GM18909 (cell line): Measurements from ENCODE around the gene RPN2.

Experiments used
- ATAC-seq: cut with Tn5 transposase; IDR thresholded peaks from one replicate; pipeline ENCODE4 v1.9.1; 2021; ENCODE audit warnings: mild to moderate bottlenecking; ENCODE audit not compliant: unreplicated experiment, poor library complexity

Gene RPN2

GRCh38 chr20:37261714-37262113, 82.6 kb downstream of the RPN2 start, which contains the start of gene GHRH:
TSS of gene GHRH (minus strand) at chr20:37261814. CDS start at chr20:37256889, 4,925 bp downstream.
- no peak for ATAC-seq

- no peak for ATAC-seq
These were observed 83.4 kb downstream of the RPN2 start for GRCh38 chr20:37262505-37262904.

- ATAC-seq = no peak
These were observed 84.6 kb downstream of the RPN2 start for GRCh38 chr20:37263686-37264085.

- ATAC-seq = no peak
These were observed 86.0 kb downstream of the RPN2 start for GRCh38 chr20:37265152-37265551.

- ATAC-seq = no peak
These were observed 88.0 kb downstream of the RPN2 start for GRCh38 chr20:37266940-37267666.

GRCh38 chr20:37267667-37268313, 88.7 kb downstream of the RPN2 start:
- no peak for ATAC-seq

- no peak for ATAC-seq
These were observed 91.7 kb downstream of the RPN2 start for GRCh38 chr20:37270576-37271420.

- no peak for ATAC-seq
These were observed 92.3 kb downstream of the RPN2 start for GRCh38 chr20:37271421-37271768.

GRCh38 chr20:37273988-37274387, 94.9 kb downstream of the RPN2 start:
- ATAC-seq = no peak

- no peak for ATAC-seq
These were observed 95.9 kb downstream of the RPN2 start for GRCh38 chr20:37274851-37275524.

GRCh38 chr20:37276494-37277252, 97.5 kb downstream of the RPN2 start:
- peak; percentile 65 for ATAC-seq

GRCh38 chr20:37277253-37277593, 98.1 kb downstream of the RPN2 start:
- no peak for ATAC-seq

- no peak for ATAC-seq
These were observed 99.9 kb downstream of the RPN2 start for GRCh38 chr20:37278966-37279590.

GRCh38 chr20:37279820-37280219, 100.7 kb downstream of the RPN2 start:
- no peak for ATAC-seq

GRCh38 chr20:37280403-37280802, 101.3 kb downstream of the RPN2 start:
- ATAC-seq = no peak

- ATAC-seq = no peak
These were observed 103.4 kb downstream of the RPN2 start for GRCh38 chr20:37282556-37282955.

- no peak for ATAC-seq
These were observed 104.5 kb downstream of the RPN2 start for GRCh38 chr20:37283530-37284195.

- ATAC-seq = no peak
These were observed 105.6 kb downstream of the RPN2 start for GRCh38 chr20:37284691-37285161.
